ENCODE results near the gene HDAC10. TPM values are rescaled to one million over a fixed set of nuclear protein-coding genes. Genes with fewer than 3 reads are reported as not detected.

The HDAC10 gene, protein sequence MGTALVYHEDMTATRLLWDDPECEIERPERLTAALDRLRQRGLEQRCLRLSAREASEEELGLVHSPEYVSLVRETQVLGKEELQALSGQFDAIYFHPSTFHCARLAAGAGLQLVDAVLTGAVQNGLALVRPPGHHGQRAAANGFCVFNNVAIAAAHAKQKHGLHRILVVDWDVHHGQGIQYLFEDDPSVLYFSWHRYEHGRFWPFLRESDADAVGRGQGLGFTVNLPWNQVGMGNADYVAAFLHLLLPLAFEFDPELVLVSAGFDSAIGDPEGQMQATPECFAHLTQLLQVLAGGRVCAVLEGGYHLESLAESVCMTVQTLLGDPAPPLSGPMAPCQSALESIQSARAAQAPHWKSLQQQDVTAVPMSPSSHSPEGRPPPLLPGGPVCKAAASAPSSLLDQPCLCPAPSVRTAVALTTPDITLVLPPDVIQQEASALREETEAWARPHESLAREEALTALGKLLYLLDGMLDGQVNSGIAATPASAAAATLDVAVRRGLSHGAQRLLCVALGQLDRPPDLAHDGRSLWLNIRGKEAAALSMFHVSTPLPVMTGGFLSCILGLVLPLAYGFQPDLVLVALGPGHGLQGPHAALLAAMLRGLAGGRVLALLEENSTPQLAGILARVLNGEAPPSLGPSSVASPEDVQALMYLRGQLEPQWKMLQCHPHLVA
- 18.8 and 40.6 TPM in 2 replicates for total RNA-seq

DNA sequence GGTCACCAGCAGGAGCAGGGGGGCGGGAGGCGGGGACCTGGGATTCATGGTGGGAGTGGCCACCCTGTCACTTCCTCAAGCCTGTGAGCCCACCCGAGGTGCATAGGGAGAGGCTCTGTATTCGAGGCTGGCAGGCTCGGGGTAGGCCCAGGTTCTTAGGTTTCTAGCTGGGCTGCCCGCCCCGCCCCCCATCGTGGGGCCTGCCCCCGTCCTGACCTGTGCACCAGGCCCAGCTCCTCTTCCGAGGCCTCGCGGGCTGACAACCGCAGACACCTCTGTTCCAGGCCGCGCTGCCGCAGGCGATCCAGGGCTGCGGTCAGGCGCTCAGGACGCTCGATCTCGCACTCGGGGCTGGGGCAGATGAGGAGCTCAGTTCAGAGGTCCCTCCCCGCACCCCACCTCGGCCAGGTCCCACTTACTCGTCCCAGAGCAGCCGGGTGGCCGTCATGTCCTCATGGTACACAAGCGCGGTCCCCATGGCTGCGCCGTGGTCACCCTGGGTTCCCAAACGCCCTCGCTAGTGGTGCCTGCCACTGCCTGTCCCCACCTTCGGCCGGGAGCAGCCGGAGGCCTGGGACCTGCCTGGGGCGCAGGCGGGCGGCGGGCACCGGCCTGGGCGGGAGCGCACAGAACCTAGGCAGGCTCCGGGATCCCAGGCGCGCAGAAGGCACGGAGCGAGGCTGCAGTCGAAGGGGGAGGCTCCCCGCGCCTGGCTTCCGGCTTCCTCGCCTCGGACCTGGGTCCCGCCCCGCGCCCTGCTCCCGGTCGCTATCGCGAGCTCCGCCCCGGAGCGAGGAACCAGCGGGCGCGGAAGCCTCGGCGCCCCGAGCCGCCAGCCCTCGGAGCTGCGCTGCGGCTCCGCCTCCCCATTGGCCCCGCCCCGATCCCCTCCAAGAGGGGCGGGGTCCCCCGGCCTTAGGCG lies at the start of gene HDAC10:
HDAC10 (minus strand) TSS at position 711 of the 922 bp plus-strand sequence; CDS start at position 478, 233 bp downstream.
- no peak for DNase-seq (ENCODE audit: low read depth)
- peak within 1 kb of the TSS; percentile 82 for H3K4me3 ChIP-seq (ENCODE audit: low read depth, low read length)
- TF ChIP-seq, protein P1, sequence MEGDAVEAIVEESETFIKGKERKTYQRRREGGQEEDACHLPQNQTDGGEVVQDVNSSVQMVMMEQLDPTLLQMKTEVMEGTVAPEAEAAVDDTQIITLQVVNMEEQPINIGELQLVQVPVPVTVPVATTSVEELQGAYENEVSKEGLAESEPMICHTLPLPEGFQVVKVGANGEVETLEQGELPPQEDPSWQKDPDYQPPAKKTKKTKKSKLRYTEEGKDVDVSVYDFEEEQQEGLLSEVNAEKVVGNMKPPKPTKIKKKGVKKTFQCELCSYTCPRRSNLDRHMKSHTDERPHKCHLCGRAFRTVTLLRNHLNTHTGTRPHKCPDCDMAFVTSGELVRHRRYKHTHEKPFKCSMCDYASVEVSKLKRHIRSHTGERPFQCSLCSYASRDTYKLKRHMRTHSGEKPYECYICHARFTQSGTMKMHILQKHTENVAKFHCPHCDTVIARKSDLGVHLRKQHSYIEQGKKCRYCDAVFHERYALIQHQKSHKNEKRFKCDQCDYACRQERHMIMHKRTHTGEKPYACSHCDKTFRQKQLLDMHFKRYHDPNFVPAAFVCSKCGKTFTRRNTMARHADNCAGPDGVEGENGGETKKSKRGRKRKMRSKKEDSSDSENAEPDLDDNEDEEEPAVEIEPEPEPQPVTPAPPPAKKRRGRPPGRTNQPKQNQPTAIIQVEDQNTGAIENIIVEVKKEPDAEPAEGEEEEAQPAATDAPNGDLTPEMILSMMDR (conservative IDR thresholded peaks at IDR 0.05; ENCODE audit: low read depth, low read length), result no peak

DNA sequence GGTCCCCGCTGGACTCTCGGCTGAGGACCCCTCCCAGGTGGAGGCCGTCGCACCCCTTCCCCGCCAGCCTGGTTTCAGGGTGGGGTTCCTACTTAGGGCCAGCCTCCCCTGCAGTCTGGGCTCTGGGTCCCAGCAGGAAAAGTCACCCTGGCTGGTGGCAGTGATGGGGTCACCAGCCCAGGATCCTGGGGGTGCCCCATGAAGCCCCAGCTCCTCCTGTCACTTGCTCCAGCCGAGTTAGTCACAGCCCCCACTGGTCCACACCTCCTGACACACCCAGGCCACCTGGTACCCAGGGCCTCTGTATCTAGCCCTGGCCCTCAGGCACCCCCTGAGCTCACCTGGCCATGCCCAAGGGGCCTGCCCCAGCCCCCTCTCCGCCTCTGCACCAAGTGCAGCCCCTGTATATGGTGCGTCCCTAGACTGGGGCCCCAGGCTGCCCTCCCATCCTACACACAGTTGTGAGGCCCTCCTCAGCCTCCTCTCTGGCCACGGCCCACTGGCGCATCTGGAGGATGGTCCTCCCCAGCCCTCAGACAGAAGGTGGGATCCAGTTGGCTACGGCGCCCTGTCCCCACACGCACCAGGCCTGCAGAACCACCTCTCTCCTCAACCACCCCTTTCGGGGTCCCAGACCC lies 49.7 kb upstream of the HDAC10 start:
- TF ChIP-seq, protein P1 (conservative IDR thresholded peaks at IDR 0.05; ENCODE audit: low read depth, low read length), result no peak
- no peak for DNase-seq (ENCODE audit: low read depth)
- H3K4me3 ChIP-seq (ENCODE audit: low read depth, low read length), result no peak overlapping the region

DNA sequence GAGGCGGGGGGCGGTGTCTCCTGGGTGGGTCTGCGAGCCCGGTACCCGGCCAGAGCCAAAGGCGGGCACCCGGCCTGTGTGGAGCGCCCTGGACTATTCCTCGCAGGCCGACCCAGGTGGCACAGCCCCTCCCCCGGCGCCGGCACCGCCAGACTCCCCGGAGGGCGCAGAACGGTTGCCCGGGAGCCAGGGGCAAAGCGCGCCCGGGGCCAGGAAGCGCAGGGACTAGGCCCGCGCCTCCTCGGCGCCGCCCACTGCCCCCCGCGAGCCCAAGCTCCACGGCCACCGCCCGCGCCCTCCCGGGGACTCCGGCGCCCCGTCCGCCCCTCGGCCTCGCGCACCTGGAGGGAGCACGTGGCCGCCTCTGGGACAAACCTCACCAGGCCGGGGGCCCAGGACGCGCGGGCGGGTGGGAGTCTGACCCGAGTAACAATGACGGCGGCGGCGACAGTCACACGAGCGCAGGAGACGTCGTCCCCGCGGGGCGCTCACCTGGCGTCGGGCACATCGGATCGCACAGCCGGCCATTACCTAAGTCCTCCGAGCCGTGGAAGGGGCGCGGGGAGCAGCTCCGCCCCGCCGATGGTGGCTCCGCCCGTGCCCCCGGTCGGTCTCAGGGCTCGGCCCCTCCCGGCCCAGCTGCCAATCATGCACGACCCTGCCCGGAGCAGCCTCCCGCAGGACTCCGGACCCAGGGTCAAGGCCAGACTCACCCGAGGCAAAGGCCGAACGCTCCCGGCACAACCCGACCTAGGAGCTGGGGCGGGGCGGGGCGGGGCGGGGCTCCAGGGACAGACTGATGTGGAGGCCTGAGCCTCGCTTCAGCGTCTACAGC lies 48.9 kb upstream of the HDAC10 start:
- peak overlapping the region; percentile 42 for H3K4me3 ChIP-seq (ENCODE audit: low read depth, low read length)
- DNase-seq (ENCODE audit: low read depth), result no peak
- TF ChIP-seq, protein P1 (conservative IDR thresholded peaks at IDR 0.05; ENCODE audit: low read depth, low read length), result no peak

DNA sequence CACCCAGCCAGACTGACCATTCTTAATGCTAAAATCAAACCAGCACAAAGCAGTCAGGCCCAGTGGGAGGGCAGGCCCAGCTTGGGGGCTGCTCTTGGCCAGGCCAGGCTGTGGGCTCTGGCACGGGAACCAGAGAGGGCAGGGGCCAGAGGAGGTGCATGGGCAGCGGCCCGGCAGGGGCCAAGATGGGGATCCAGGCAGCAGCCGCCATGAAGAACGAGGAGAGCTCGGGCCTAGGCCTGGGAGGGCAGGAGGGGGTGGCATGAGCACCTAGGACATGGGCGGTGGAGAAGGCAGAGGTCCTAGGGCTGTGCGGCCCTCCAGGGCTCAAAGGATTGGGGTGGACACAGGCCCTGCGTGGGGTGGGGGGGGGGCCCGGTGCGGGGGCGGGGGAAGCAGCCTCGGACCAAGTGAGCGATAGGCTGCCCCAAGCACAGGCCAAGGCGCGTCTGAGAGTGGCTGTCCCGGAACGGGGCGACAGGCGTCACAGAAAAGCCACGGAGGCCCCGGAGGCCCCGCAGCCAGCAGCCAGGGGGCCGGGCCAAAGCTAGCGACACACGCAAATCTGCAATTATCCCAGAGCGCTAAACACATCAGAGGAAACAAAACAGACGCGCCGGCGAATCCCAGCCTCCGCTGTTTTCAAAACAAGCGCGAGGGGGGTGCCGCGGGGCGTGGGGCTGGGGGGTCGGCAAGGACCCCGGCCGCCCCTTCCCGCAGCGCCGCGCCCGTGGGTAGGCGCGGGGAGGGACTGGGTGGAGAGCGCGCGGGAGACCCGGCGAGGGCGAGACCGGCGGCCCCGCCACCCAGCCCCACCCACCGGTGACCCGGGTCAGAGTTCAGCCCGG lies 48.1 kb upstream of the HDAC10 start:
- TF ChIP-seq, protein P1 (conservative IDR thresholded peaks at IDR 0.05; ENCODE audit: low read depth, low read length), result no peak
- DNase-seq (ENCODE audit: low read depth), result no peak
- H3K4me3 ChIP-seq (ENCODE audit: low read depth, low read length), result peak overlapping the region; percentile 42

DNA sequence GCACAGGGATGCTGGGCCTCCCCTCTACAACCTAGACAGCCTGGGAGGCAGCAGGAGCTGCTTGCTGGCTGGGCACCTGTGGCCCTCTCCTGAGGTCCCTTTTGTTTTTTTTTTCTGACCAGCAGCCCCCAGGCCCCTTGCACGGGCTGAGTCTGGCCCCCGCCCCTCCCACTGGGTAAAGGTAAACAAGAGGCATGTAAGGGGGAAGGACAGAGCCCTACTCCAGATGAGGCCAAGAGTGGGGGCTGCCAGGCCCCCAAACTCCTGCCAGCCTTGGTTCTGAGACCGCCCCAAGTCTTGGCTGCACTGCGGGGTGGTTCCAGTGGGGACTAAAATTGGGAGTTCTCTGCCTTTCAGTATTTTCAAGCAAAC lies 47.2 kb upstream of the HDAC10 start:
- DNase-seq (ENCODE audit: low read depth), result no peak
- no peak overlapping the region for H3K4me3 ChIP-seq (ENCODE audit: low read depth, low read length)
- TF ChIP-seq, protein P1 (conservative IDR thresholded peaks at IDR 0.05; ENCODE audit: low read depth, low read length), result no peak
